Dendritic cell treated with granulocyte-macrophage colony-stimulating factor and Interleukin-4, amounts not matched to agents 40 ng/mL and 50 ng/mL, for 4 days (primary cell): ENCODE results near the gene PGAM2.

Experiments
- H3K27ac Mint-ChIP-seq: one replicate; pipeline ENCODE4 v1.8.0; 2022; ENCODE audit warnings: mild to moderate bottlenecking, mixed read lengths
- H3K27me3 Mint-ChIP-seq: one replicate; pipeline ENCODE4 v1.8.0; 2022; ENCODE audit warnings: mild to moderate bottlenecking, mixed read lengths
- H3K36me3 Mint-ChIP-seq: one replicate; pipeline ENCODE4 v1.8.0; 2022; ENCODE audit warnings: low read depth, mixed read lengths
- H3K4me1 Mint-ChIP-seq: one replicate; pipeline ENCODE4 v1.8.0; 2022; ENCODE audit warnings: low read depth, mixed read lengths
- H3K4me3 Mint-ChIP-seq: one replicate; pipeline ENCODE4 v1.8.0; 2022; ENCODE audit warnings: mild to moderate bottlenecking, moderate library complexity, mixed read lengths
- H3K9me3 Mint-ChIP-seq: one replicate; pipeline ENCODE4 v1.8.0; 2022; ENCODE audit warnings: mixed read lengths
- intact Hi-C: fragments of 100-400 bp; cut with micrococcal nuclease; formaldehyde crosslinking; loops from one replicate; pipeline ENCODE4 v1.15.0; 2022

Gene PGAM2

DNA sequence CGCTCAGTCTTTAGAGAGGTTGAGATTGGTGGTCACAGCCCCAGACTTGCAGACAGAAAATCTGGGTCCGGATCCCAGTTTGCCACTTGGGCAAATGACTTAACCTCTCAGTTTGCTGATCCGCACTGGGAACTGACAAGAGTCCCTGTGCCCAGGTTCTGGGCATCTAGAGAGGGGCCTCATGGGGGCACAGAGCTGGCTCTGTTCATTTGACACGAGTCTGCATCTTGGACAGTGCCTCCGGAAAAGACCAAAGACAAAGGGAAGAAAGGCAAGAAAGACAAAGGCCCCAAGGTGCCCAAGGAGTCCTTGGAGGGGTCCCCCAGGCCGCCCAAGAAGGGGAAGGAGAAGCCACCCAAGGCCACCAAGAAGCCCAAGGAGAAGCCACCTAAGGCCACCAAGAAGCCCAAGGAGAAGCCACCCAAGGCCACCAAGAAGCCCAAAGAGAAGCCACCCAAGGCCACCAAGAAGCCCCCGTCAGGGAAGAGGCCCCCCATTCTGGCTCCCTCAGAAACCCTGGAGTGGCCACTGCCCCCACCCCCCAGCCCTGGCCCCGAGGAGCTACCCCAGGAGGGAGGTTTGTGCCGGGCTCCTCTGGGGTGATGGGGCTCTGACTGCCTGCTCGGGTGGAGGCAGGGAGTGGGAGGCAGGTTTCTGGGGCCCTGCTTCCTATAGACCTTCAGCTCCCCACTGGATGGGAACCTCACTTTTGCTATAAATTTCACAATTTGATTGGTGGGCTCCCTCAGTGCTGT, 41.1 kb upstream of the PGAM2 start:
- no peak overlapping the region for H3K27ac Mint-ChIP-seq

GRCh38 chr7:44105832-44106231, 40.5 kb upstream of the PGAM2 start:
- peaks cover 6% of the 10 kb centered on the region for H3K4me1 Mint-ChIP-seq
- peaks cover 38% of the 10 kb centered on the region for H3K27me3 Mint-ChIP-seq
- H3K4me3 Mint-ChIP-seq, result no peak overlapping the region
- intact Hi-C loops, result no loop called here
- no peak overlapping the region for H3K27ac Mint-ChIP-seq
- no peaks in the 10 kb centered on the region for H3K36me3 Mint-ChIP-seq
- no peaks in the 10 kb centered on the region for H3K9me3 Mint-ChIP-seq

More for the DNA sequence above, 41.1 kb upstream of the PGAM2 start:
- H3K27me3 Mint-ChIP-seq, result peaks cover 38% of the 10 kb centered on the region
- H3K4me3 Mint-ChIP-seq, result no peak overlapping the region
- intact Hi-C loops, result no loop called here
- H3K4me1 Mint-ChIP-seq, result peaks cover 6% of the 10 kb centered on the region
- no peaks in the 10 kb centered on the region for H3K36me3 Mint-ChIP-seq
- H3K9me3 Mint-ChIP-seq, result no peaks in the 10 kb centered on the region

DNA sequence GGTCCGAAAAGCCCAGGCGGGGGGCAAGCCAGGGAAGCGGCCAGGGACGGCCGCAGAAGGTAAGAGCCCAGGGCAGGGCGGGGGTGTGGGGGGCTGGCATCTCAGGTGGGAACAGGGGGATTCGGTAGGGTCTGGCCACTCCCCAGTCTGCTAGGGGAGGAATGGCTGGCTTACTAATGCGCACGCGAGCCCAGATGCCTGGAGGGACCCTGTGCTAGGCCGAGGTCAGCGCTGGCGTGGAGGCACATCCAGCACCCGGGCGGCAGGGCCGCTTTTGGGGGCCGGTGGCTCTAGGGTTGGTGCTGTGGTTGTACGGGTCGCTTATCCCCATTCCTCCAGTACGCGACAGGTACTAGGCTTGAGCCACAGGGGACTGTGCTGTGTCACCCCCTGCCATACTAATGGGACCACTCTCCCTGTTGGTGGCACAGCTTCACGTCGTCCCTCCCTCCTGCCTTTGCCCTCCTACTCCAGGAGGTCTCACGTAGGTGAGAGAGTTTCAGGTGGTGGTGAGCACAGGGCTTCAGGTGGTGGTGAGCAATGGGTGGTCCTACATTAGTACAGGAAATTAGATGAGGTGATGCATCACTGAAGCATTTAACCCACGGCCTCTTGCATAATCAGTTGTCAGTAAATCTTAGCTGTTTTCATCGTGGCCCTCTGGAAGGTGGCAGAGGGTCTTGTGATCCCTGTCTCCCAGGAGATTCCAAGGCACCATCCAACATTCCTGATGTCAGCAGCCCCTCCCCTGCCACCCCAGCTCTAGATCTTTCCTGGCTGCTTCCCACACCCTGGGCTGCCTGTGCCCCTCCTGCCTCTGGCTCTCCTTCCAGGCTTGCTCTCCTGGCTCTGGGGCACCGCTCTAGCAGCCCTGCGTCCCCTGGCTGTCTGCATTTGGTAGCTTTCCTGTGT, 39.7 kb upstream of the PGAM2 start:
- intact Hi-C loops, result no loop called here

GRCh38 chr7:44103923-44104859, 38.8 kb upstream of the PGAM2 start, which contains the start of gene AEBP1:
Gene AEBP1 (plus strand): TSS chr7:44104345. CDS start chr7:44104666, 321 bp downstream.
- Mint-ChIP-seq H3K4me3 (no peak within 1 kb of the TSS), H3K9me3 (no peaks in the 10 kb centered on the region), H3K27me3 (peaks cover 38% of the 10 kb centered on the region), H3K4me1 (peaks cover 6% of the 10 kb centered on the region), H3K36me3 (no peaks in the 10 kb centered on the region), H3K27ac (no peak within 1 kb of the TSS)
- intact Hi-C loops, result no loop called here

More for the DNA sequence above, 39.7 kb upstream of the PGAM2 start:
- Mint-ChIP-seq H3K36me3 (no peaks in the 10 kb centered on the region), H3K27me3 (peaks cover 38% of the 10 kb centered on the region), H3K27ac (no peak overlapping the region), H3K9me3 (no peaks in the 10 kb centered on the region), H3K4me1 (peaks cover 6% of the 10 kb centered on the region), H3K4me3 (no peak overlapping the region)

- H3K4me1 Mint-ChIP-seq, result peaks cover 6% of the 10 kb centered on the region
- peaks cover 38% of the 10 kb centered on the region for H3K27me3 Mint-ChIP-seq
- H3K9me3 Mint-ChIP-seq, result no peaks in the 10 kb centered on the region
- H3K27ac Mint-ChIP-seq, result no peak overlapping the region
- intact Hi-C loops, result no loop called here
- H3K4me3 Mint-ChIP-seq, result no peak overlapping the region
- H3K36me3 Mint-ChIP-seq, result no peaks in the 10 kb centered on the region
Measured at GRCh38 chr7:44103566-44103922, 38.2 kb upstream of the PGAM2 start.

- Mint-ChIP-seq H3K27me3 (peaks cover 38% of the 10 kb centered on the region), H3K4me3 (no peak overlapping the region), H3K9me3 (no peaks in the 10 kb centered on the region), H3K27ac (no peak overlapping the region), H3K4me1 (peaks cover 6% of the 10 kb centered on the region), H3K36me3 (no peaks in the 10 kb centered on the region)
- intact Hi-C loops, result no loop called here
Measured at GRCh38 chr7:44102846-44103565, 37.6 kb upstream of the PGAM2 start.

- peaks cover 6% of the 10 kb centered on the region for H3K4me1 Mint-ChIP-seq
- H3K4me3 Mint-ChIP-seq, result no peak overlapping the region
- intact Hi-C loops, result no loop called here
Measured at GRCh38 chr7:44101966-44102845, 36.8 kb upstream of the PGAM2 start.

GRCh38 chr7:44101303-44101965, 36.1 kb upstream of the PGAM2 start:
- intact Hi-C loops, result no loop called here
- no peaks in the 10 kb centered on the region for H3K9me3 Mint-ChIP-seq
- no peak overlapping the region for H3K4me3 Mint-ChIP-seq
- peaks cover 6% of the 10 kb centered on the region for H3K4me1 Mint-ChIP-seq
- peaks cover 38% of the 10 kb centered on the region for H3K27me3 Mint-ChIP-seq
- no peaks in the 10 kb centered on the region for H3K36me3 Mint-ChIP-seq
- no peak overlapping the region for H3K27ac Mint-ChIP-seq

More at GRCh38 chr7:44101966-44102845, 36.8 kb upstream of the PGAM2 start:
- Mint-ChIP-seq H3K27me3 (peaks cover 38% of the 10 kb centered on the region), H3K27ac (no peak overlapping the region), H3K36me3 (no peaks in the 10 kb centered on the region), H3K9me3 (no peaks in the 10 kb centered on the region)

DNA sequence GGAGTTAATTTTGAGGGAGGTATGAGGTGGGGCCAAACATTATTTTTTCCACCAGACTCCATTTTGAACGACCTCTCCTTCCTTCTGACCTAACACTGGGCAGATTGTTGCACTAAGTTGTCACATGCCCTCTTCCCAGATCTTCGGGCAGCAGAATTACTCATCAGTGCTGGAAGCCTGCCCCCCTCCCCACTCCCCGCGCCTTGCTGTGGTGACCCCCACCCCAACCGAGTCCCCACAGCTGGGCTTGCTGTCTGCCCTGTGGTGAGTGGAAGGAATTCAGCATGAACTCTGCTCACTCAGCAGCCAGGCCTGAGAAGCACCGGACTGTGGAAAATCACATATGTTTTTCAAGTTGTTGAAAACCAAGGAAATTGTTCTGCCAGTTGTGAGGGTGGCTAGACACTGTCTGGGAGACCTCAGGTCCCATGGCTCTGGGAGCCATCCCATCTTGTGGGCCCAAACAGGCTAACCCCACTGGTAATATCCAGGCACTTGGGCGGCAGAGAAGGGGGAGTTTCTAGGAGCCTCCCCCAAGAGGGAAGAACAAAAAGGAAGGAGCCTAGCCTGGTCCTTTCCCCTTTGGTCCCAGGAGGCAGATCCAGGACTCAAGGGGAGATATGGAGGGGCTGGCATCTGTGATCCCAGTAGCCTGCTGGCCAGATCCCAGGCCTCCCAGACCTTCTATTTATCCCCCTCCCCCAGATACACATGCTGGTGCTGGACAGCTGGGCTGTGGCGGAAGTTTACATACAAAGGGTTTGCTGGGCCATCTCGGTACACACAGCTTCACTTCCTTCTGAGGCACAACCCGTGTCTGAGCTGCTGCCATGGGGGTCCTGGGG, 35.3 kb upstream of the PGAM2 start:
- no peaks in the 10 kb centered on the region for H3K9me3 Mint-ChIP-seq
- no peak overlapping the region for H3K4me3 Mint-ChIP-seq
- intact Hi-C loops, result no loop called here
- no peaks in the 10 kb centered on the region for H3K36me3 Mint-ChIP-seq
- peaks cover 31% of the 10 kb centered on the region for H3K27me3 Mint-ChIP-seq
- H3K4me1 Mint-ChIP-seq, result peaks cover 2% of the 10 kb centered on the region
- H3K27ac Mint-ChIP-seq, result no peak overlapping the region

DNA sequence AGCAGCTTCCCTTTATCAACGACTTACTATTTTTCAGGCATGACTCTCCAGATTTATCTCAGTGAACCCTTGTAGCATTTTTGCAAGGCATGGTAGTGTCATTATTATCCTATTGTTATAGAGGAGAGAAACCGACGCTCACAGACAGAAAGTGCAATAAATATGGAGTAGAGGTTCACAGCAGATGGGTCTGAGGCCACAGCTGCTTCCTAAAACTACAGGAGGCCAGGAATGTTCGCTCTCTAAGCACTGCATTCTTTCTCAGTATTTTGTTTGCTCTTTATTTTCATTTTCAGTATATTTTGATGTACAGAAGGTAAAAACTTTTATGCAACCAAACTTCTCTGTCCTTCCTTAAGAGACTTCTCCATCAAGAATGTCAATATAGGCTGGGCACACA, 34.3 kb upstream of the PGAM2 start:
- Mint-ChIP-seq H3K36me3 (no peaks in the 10 kb centered on the region), H3K27ac (no peak overlapping the region), H3K27me3 (peaks cover 24% of the 10 kb centered on the region), H3K4me3 (no peak overlapping the region), H3K9me3 (no peaks in the 10 kb centered on the region), H3K4me1 (peaks cover 5% of the 10 kb centered on the region)
- intact Hi-C loops, result no loop called here
